Stimulated activated CD4-positive, alpha-beta T cell treated with anti-CD3 and anti-CD28 coated beads, Interleukin-12 subunit alpha, Interleukin-12 subunit beta, amount 100 ng/mL, for 4 hours (primary cell): ENCODE results near the gene NTMT1.

Experiments used
- DNase-seq: peaks from one replicate; pipeline ENCODE4 v3.0.0-alpha.2; 2020

Gene NTMT1

GRCh38 chr9:129682381-129682780, 56.4 kb downstream of the NTMT1 start:
- DNase-seq, result no peak

GRCh38 chr9:129685220-129685932, 59.4 kb downstream of the NTMT1 start:
- no peak for DNase-seq
